GM12878 (cell line): ENCODE results near the gene TPPP.

ENCODE experiments used
- RAD21 ChIP-seq: IDR thresholded peaks from 2 replicates; pipeline ENCODE4 v1.6.1; 2011; ENCODE audit warnings: mild to moderate bottlenecking, low read depth, low read length, moderate library complexity; ENCODE audit not compliant: insufficient read depth
- RCOR1 ChIP-seq: conservative IDR thresholded peaks from 2 replicates; pipeline ENCODE4 v1.6.1; 2012; ENCODE audit warnings: low read depth, low read length, improper control_type of control experiment
- SUZ12 ChIP-seq: fragments of 200-600 bp; sonication (generic); IDR thresholded peaks from one replicate; pipeline ENCODE4 v1.6.1; 2018; ENCODE audit warnings: antibody characterized with exemption, mild to moderate bottlenecking; ENCODE audit not compliant: unreplicated experiment
- TCF12 ChIP-seq: IDR thresholded peaks from 2 replicates; pipeline ENCODE4 v1.6.1; 2011; ENCODE audit warnings: low read depth, mild to moderate bottlenecking, low read length
- TF ChIP-seq, protein P1 (sequence below): IDR thresholded peaks from 2 replicates; pipeline ENCODE4 v1.6.1; 2012; ENCODE audit warnings: low read depth, low read length, improper control_type of control experiment
- TF ChIP-seq, protein P2 (sequence below), 3 experiments: IDR thresholded peaks in 2 of 3; conservative IDR thresholded peaks in 1 of 3; 2 replicates each; pipeline ENCODE4 v1.5.1; 2011; ENCODE audit warnings: low read depth in 3 of 3, low read length in 3 of 3, mild to moderate bottlenecking in 3 of 3, control low read depth in 2 of 3, moderate library complexity in 2 of 3, inconsistent platforms in 1 of 3, mixed read lengths in 1 of 3; ENCODE audit not compliant: control insufficient read depth in 2 of 3, insufficient read depth in 1 of 3; ENCODE audit errors: extremely low read depth in 1 of 3

DNA sequence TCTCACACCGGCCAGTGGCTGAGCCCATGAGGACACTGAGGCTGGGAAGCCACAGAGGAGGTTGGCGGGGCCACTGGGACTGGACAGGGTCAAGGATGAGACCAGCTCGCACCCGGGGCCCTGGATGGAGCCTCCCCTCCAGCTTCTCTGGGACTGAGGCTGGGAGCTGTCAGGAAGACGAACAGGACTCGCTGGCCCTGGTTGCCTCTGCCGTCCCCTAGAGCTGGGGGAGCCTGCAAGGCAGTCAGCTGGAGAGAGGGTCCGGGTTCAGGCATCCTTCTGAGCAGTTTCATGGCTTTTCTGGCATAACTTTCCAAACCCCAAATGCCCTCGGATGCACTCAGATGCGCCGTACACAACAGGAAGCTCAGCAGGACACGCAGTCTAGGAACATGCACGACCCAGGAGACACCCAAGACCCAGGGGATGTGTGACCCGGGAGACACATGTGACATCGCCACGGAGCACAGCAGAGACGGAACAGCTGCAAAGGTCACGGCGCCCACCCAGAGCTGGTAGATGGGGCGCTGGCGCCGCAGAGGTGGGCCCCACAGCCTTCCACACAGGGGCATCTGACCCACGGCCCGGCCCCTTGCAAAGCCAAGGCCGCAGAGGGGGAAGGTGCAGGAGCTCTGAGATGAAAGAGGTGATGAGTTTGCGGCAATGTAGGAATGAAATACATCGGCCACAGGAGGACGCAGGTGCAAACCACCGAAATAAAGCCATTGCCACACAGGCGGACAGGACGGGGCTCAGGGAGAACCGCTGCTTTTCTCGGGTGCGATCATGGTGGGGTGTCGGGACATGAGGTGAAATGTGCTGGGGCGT is 17.1 kb downstream of the TPPP start:
- TF ChIP-seq, protein P1, sequence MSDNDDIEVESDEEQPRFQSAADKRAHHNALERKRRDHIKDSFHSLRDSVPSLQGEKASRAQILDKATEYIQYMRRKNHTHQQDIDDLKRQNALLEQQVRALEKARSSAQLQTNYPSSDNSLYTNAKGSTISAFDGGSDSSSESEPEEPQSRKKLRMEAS, result no peak
- TF ChIP-seq TCF12, result no peak
- TF ChIP-seq, protein P2, sequence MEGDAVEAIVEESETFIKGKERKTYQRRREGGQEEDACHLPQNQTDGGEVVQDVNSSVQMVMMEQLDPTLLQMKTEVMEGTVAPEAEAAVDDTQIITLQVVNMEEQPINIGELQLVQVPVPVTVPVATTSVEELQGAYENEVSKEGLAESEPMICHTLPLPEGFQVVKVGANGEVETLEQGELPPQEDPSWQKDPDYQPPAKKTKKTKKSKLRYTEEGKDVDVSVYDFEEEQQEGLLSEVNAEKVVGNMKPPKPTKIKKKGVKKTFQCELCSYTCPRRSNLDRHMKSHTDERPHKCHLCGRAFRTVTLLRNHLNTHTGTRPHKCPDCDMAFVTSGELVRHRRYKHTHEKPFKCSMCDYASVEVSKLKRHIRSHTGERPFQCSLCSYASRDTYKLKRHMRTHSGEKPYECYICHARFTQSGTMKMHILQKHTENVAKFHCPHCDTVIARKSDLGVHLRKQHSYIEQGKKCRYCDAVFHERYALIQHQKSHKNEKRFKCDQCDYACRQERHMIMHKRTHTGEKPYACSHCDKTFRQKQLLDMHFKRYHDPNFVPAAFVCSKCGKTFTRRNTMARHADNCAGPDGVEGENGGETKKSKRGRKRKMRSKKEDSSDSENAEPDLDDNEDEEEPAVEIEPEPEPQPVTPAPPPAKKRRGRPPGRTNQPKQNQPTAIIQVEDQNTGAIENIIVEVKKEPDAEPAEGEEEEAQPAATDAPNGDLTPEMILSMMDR (IDR thresholded peaks at IDR 0.05 in 2 of 3, conservative IDR thresholded peaks at IDR 0.05 in 1 of 3; ENCODE audit: control insufficient read depth in 2 of 3, extremely low read depth in 1 of 3, insufficient read depth in 1 of 3, low read depth in 3 of 3, low read length in 3 of 3), result no peak
- no peak for TF ChIP-seq RCOR1
- TF ChIP-seq RAD21, result no peak
- no peak for TF ChIP-seq SUZ12
